HepG2 (cell line): ENCODE data around the gene DZANK1. TPM values are rescaled to one million over a fixed set of nuclear protein-coding genes. Genes with fewer than 3 reads are reported as not detected.

ENCODE experiments used
- ARHGAP35 ChIP-seq: sonication (generic); formaldehyde crosslinking; IDR thresholded peaks from 2 replicates; pipeline ENCODE4 v1.9.0; 2022; ENCODE audit warnings: mild to moderate bottlenecking, inconsistent platforms, moderate library complexity, missing genetic modification reagents, borderline replicate concordance
- ARNT2 ChIP-seq: sonication (generic); formaldehyde crosslinking; IDR thresholded peaks from 2 replicates; pipeline ENCODE4 v1.8.0; 2022; ENCODE audit warnings: mild to moderate bottlenecking, low read depth, missing genetic modification reagents, moderate library complexity
- GABPB1 ChIP-seq: IDR thresholded peaks from 2 replicates; pipeline ENCODE4 v1.6.1; 2016; ENCODE audit warnings: mild to moderate bottlenecking, missing genetic modification reagents, moderate library complexity, missing compliant biosample characterization
- JUND ChIP-seq: sonication (generic); formaldehyde crosslinking; IDR thresholded peaks from 2 replicates; pipeline ENCODE4 v1.8.0; 2022; ENCODE audit warnings: mild to moderate bottlenecking, missing genetic modification reagents
- MXI1 ChIP-seq: IDR thresholded peaks from 3 replicates; pipeline ENCODE4 v1.6.1; 2012; ENCODE audit warnings: low read depth, low read length, inconsistent platforms, borderline replicate concordance
- NFE2L2 ChIP-seq: fragments of 150-350 bp; IDR thresholded peaks from 2 replicates; pipeline ENCODE4 v1.6.1; 2014; ENCODE audit warnings: low read length
- NFRKB ChIP-seq: fragments of 450-650 bp; IDR thresholded peaks from 2 replicates; pipeline ENCODE4 v1.6.1; 2017
- TAF1 ChIP-seq: sonication (generic); formaldehyde crosslinking; IDR thresholded peaks from 2 replicates; pipeline ENCODE4 v1.4.0; 2020; ENCODE audit warnings: missing genetic modification reagents
- TBX2 ChIP-seq: sonication (generic); formaldehyde crosslinking; IDR thresholded peaks from 2 replicates; pipeline ENCODE4 v1.5.0; 2020; ENCODE audit warnings: missing genetic modification reagents, mild to moderate bottlenecking, borderline replicate concordance
- TOE1 ChIP-seq: sonication (generic); formaldehyde crosslinking; IDR thresholded peaks from 2 replicates; pipeline ENCODE4 v1.4.0; 2020; ENCODE audit warnings: mild to moderate bottlenecking, missing genetic modification reagents
- ZBTB20 ChIP-seq: sonication (generic); formaldehyde crosslinking; IDR thresholded peaks from 2 replicates; pipeline ENCODE4 v1.8.1; 2023; ENCODE audit warnings: missing genetic modification reagents, low read depth, mild to moderate bottlenecking, borderline replicate concordance
- ZC3H13 ChIP-seq: sonication (generic); formaldehyde crosslinking; IDR thresholded peaks from 2 replicates; pipeline ENCODE4 v1.8.1; 2023; ENCODE audit warnings: mild to moderate bottlenecking, missing genetic modification reagents, moderate library complexity
- ZNF234 ChIP-seq: sonication (generic); formaldehyde crosslinking; conservative IDR thresholded peaks from 2 replicates; pipeline ENCODE4 v1.5.1; 2020; ENCODE audit warnings: mild to moderate bottlenecking, missing genetic modification reagents
- ZNF562 ChIP-seq: sonication (generic); formaldehyde crosslinking; IDR thresholded peaks from 2 replicates; pipeline ENCODE4 v1.8.0; 2022; ENCODE audit warnings: missing genetic modification reagents, borderline replicate concordance
- ZNF678 ChIP-seq: sonication (generic); formaldehyde crosslinking; IDR thresholded peaks from 2 replicates; pipeline ENCODE4 v1.4.0; 2020; ENCODE audit warnings: mild to moderate bottlenecking, missing genetic modification reagents
- ZNF878 ChIP-seq: sonication (generic); formaldehyde crosslinking; IDR thresholded peaks from 2 replicates; pipeline ENCODE4 v1.8.1; 2023; ENCODE audit warnings: mild to moderate bottlenecking, missing genetic modification reagents, moderate library complexity
- polyA plus RNA-seq, 8 experiments: library from polyadenylated mRNA; depleted of rRNA in 3 of 8; stranded (reverse) in 7 of 8; unstranded in 1 of 8; fragments of >200 nt; fragmentation: Illumina TruSeq in 4 of 8; extraction: Trizol in 4 of 8; gene quantifications; 2 replicates each; pipeline versions ENCODE4 v1.2.1 to v1.2.3, GENCODE V29; 2011 to 2016; ENCODE audit warnings: low read depth in 4 of 8, missing spikeins in 1 of 8, mixed read lengths in 1 of 8; ENCODE audit not compliant: insufficient read depth in 1 of 8
- total RNA-seq, 5 experiments: library from RNA; depleted of rRNA; stranded (reverse); fragments of >200 nt; fragmentation: Illumina TruSeq; extraction: Trizol; gene quantifications; 2 replicates each; pipeline ENCODE4 v1.2.3, GENCODE V29; 2016; ENCODE audit warnings: low read depth in 1 of 5
- TF ChIP-seq, protein P1 (sequence below): sonication (generic); formaldehyde crosslinking; conservative IDR thresholded peaks from 2 replicates; pipeline ENCODE4 v1.8.0; 2022; ENCODE audit warnings: missing genetic modification reagents
- TF ChIP-seq, protein P2 (sequence below): sonication (generic); formaldehyde crosslinking; IDR thresholded peaks from 2 replicates; pipeline ENCODE4 v1.9.0; 2022; ENCODE audit warnings: low read depth, missing genetic modification reagents
- TF ChIP-seq, protein P3 (sequence below): sonication (generic); formaldehyde crosslinking; IDR thresholded peaks from 2 replicates; pipeline ENCODE4 v1.8.1; 2023; ENCODE audit warnings: mild to moderate bottlenecking, inconsistent platforms, moderate library complexity, missing genetic modification reagents, borderline replicate concordance
- TF ChIP-seq, protein P4 (sequence below): sonication (generic); formaldehyde crosslinking; IDR thresholded peaks from 2 replicates; pipeline ENCODE4 v1.5.0; 2020; ENCODE audit warnings: mild to moderate bottlenecking, missing genetic modification reagents
- TF ChIP-seq, protein P5 (sequence below): sonication (generic); formaldehyde crosslinking; IDR thresholded peaks from 2 replicates; pipeline ENCODE4 v1.5.0; 2020; ENCODE audit warnings: missing genetic modification reagents, mild to moderate bottlenecking, borderline replicate concordance
- TF ChIP-seq, protein P6 (sequence below): sonication (generic); formaldehyde crosslinking; IDR thresholded peaks from 2 replicates; pipeline ENCODE4 v1.4.0; 2020; ENCODE audit warnings: mild to moderate bottlenecking, missing genetic modification reagents

Gene DZANK1
- total and polyA plus RNA-seq, 2 of the 13 experiments (the other 11 are each of a cell fraction or from before 2014, with no cell fraction given), result 1.6 to 3.2 TPM

DNA sequence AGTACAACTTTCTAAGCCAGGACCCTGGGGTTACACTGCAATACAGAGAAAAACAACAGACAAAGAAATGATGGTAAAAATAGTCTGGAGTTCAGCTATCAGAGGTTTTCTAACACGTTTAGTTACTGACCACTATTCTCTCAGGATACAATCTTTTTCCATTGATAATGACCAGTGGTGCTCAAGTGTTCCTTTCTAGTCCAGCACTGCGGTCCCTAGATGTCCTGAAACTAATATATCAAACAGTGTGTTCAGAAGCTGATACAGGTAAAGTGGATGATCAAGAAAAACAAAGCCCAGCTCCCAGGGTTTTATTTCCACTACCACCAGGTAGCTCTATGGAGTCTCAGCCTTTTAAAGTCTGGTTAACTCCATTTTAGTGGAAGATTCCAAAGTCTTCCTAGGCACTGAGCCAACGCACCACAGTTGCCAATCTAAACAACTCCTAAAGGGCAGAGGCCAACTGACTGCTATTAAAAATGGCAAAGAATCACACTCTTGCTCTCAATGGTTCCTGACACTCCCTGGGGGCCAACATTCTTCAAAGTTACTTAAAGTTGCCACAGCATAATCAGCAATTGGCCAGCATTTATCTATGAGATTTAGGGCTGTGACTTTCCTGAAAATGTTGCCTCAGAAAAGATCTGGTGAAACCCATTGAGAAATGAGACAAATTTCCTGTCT, 38.2 kb downstream of the DZANK1 start (continued):
- TF ChIP-seq ZBTB20 (CRISPR knock-in tag) (no peak), TOE1 (no peak), ARNT2 (no peak), ZNF562 (CRISPR knock-in tag) (no peak), GABPB1 (no peak), ZC3H13 (CRISPR knock-in tag) (no peak), JUND (CRISPR knock-in tag) (no peak), ZNF234 (CRISPR knock-in tag) (no peak), TAF1 (no peak), TBX2 (CRISPR knock-in tag) (no peak; the same call in 1 of the 2 replicates), ARHGAP35 (no peak), NFRKB (no peak), ZNF678 (CRISPR knock-in tag) (no peak), NFE2L2 (no peak), MXI1 (no peak), ZNF878 (no peak)
- TF ChIP-seq, protein P1, sequence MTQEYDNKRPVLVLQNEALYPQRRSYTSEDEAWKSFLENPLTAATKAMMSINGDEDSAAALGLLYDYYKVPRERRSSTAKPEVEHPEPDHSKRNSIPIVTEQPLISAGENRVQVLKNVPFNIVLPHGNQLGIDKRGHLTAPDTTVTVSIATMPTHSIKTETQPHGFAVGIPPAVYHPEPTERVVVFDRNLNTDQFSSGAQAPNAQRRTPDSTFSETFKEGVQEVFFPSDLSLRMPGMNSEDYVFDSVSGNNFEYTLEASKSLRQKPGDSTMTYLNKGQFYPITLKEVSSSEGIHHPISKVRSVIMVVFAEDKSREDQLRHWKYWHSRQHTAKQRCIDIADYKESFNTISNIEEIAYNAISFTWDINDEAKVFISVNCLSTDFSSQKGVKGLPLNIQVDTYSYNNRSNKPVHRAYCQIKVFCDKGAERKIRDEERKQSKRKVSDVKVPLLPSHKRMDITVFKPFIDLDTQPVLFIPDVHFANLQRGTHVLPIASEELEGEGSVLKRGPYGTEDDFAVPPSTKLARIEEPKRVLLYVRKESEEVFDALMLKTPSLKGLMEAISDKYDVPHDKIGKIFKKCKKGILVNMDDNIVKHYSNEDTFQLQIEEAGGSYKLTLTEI, result no peak
- TF ChIP-seq, protein P2, sequence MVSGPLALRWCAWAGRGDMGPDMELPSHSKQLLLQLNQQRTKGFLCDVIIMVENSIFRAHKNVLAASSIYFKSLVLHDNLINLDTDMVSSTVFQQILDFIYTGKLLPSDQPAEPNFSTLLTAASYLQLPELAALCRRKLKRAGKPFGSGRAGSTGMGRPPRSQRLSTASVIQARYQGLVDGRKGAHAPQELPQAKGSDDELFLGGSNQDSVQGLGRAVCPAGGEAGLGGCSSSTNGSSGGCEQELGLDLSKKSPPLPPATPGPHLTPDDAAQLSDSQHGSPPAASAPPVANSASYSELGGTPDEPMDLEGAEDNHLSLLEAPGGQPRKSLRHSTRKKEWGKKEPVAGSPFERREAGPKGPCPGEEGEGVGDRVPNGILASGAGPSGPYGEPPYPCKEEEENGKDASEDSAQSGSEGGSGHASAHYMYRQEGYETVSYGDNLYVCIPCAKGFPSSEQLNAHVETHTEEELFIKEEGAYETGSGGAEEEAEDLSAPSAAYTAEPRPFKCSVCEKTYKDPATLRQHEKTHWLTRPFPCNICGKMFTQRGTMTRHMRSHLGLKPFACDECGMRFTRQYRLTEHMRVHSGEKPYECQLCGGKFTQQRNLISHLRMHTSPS (CRISPR knock-in tag), result no peak
- TF ChIP-seq, protein P3, sequence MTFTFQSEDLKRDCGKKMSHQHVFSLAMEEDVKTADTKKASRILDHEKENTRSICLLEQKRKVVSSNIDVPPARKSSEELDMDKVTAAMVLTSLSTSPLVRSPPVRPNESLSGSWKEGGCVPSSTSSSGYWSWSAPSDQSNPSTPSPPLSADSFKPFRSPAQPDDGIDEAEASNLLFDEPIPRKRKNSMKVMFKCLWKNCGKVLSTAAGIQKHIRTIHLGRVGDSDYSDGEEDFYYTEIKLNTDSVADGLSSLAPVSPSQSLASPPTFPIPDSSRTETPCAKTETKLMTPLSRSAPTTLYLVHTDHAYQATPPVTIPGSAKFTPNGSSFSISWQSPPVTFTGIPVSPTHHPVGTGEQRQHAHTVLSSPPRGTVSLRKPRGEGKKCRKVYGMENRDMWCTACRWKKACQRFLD (CRISPR knock-in tag), result no peak
- TF ChIP-seq, protein P4, sequence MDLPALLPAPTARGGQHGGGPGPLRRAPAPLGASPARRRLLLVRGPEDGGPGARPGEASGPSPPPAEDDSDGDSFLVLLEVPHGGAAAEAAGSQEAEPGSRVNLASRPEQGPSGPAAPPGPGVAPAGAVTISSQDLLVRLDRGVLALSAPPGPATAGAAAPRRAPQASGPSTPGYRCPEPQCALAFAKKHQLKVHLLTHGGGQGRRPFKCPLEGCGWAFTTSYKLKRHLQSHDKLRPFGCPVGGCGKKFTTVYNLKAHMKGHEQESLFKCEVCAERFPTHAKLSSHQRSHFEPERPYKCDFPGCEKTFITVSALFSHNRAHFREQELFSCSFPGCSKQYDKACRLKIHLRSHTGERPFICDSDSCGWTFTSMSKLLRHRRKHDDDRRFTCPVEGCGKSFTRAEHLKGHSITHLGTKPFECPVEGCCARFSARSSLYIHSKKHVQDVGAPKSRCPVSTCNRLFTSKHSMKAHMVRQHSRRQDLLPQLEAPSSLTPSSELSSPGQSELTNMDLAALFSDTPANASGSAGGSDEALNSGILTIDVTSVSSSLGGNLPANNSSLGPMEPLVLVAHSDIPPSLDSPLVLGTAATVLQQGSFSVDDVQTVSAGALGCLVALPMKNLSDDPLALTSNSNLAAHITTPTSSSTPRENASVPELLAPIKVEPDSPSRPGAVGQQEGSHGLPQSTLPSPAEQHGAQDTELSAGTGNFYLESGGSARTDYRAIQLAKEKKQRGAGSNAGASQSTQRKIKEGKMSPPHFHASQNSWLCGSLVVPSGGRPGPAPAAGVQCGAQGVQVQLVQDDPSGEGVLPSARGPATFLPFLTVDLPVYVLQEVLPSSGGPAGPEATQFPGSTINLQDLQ, result no peak
- TF ChIP-seq, protein P5, sequence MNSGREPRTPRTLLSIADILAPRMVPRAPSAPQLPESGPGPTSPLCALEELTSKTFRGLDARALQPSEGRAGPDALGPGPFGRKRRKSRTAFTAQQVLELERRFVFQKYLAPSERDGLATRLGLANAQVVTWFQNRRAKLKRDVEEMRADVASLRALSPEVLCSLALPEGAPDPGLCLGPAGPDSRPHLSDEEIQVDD (CRISPR knock-in tag), result no peak
- TF ChIP-seq, protein P6, sequence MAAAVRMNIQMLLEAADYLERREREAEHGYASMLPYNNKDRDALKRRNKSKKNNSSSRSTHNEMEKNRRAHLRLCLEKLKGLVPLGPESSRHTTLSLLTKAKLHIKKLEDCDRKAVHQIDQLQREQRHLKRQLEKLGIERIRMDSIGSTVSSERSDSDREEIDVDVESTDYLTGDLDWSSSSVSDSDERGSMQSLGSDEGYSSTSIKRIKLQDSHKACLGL (CRISPR knock-in tag), result no peak
